Measurements from ENCODE around the gene PHYKPL.

DNA sequence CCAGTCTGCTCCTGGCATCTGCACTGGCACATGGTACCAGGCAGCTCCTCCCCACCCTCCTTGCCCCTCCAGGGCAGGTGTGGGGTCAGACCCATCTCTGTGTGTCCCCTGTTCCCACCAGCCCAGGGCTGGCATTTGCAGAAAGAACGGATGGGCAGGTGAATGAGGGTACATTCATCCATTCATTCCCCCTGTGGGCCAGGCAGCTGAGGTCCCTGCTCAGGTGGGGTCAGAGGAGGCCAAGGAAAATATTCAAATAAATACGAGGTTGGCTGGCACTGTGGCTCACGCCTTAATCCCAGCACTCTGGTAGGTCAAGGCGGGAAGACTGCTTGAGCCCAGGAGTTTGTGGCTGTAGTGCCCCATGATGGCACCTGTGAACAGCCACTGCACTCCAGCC is 25.0 kb upstream of the PHYKPL start:
- TF ChIP-seq CTCF (IDR thresholded peaks at IDR 0.05 in 4 of 5, conservative IDR thresholded peaks at IDR 0.05 in 1 of 5), result no peak
- no peak for TF ChIP-seq POLR2A (IDR thresholded peaks at IDR 0.05)

All from gastrocnemius medialis (tissue), 4 donors.